ENCODE data around the gene PTPN12. TPM values are rescaled to one million over a fixed set of nuclear protein-coding genes. Genes with fewer than 3 reads are reported as not detected.

The PTPN12 gene
- total and polyA plus RNA-seq, 2 of the 4 experiments (the other 2 are of a cell fraction), result 24.7 to 31.0 TPM

- TF ChIP-seq MAZ (IDR thresholded peaks at IDR 0.05; ENCODE audit: borderline replicate concordance, low read depth, low read length), result no peak
Measured at GRCh38 chr7:77570330-77571011, 33.4 kb downstream of the PTPN12 start (continued).

GRCh38 chr7:77571801-77572200, 34.7 kb downstream of the PTPN12 start:
- CTCF ChIA-PET, result no interaction called here
- no peak overlapping the region for H3K4me3 ChIP-seq (ENCODE audit: insufficient read depth, low read depth, low read length)
- no peak overlapping the region for H3K18ac ChIP-seq (ENCODE audit: low read depth, low read length)
- POLR2A ChIA-PET (ENCODE audit: unreplicated experiment), result no interaction called here
- H2BK20ac ChIP-seq (ENCODE audit: low read depth, low read length), result no peak overlapping the region
- no peak overlapping the region for H2BK15ac ChIP-seq (ENCODE audit: low read depth, low read length)
- peaks cover 46% of the 10 kb centered on the region for H3K36me3 ChIP-seq (ENCODE audit: control insufficient read depth, insufficient read depth, low read length)
- peaks cover 5% of the 10 kb centered on the region; the same call in 1 of the 2 replicates for H3K4me1 ChIP-seq (ENCODE audit: control insufficient read depth, insufficient read depth, low read length)
- intact Hi-C loops (cut with micrococcal nuclease) (no loop called here), dilution Hi-C loops (cut with HindIII; ENCODE audit: low sequenced_read_pairs, unreplicated experiment) (no loop called here), in situ Hi-C loops (cut with MboI; ENCODE audit: low sequenced_read_pairs) (no loop called here)
- peaks cover 30 to 58% of the 10 kb centered on the region in 2 experiments for H3K79me1 ChIP-seq (ENCODE audit: low read depth in 1 of 2, low read length in 2 of 2)
- H3K4me2 ChIP-seq (ENCODE audit: low read depth, low read length), result no peak overlapping the region
- H4K20me1 ChIP-seq (ENCODE audit: insufficient read depth, low read length), result peaks cover 24% of the 10 kb centered on the region; the same call in 1 of the 2 replicates
- no peak overlapping the region for H3K4ac ChIP-seq (ENCODE audit: low read depth, low read length)
- no peak overlapping the region for H2AK9ac ChIP-seq (replicated peaks; ENCODE audit: low read depth, low read length, poor library complexity)
- no peak overlapping the region for H2AFZ ChIP-seq (replicated peaks; ENCODE audit: low read length, poor library complexity)
- no peak overlapping the region for H4K5ac ChIP-seq (ENCODE audit: low read depth, low read length)
- H3K9me3 ChIP-seq (ENCODE audit: control insufficient read depth, insufficient read depth, low read length), result no peaks in the 10 kb centered on the region
- H3K27me3 ChIP-seq (ENCODE audit: control insufficient read depth, insufficient read depth, low read length), result no peaks in the 10 kb centered on the region
- H4K91ac ChIP-seq (ENCODE audit: insufficient read depth, low read depth, low read length), result no peak overlapping the region
- H2AK5ac ChIP-seq (ENCODE audit: low read depth, low read length), result no peak overlapping the region
- no peak overlapping the region for H4K8ac ChIP-seq (ENCODE audit: low read depth in 2 of 2, low read length in 2 of 2)
- ATAC-seq (ENCODE audit: low read depth) (no peak), DNase-seq (no peak)
- H2BK5ac ChIP-seq (ENCODE audit: low read depth, low read length, poor library complexity, severe bottlenecking), result no peak overlapping the region
- H3K14ac ChIP-seq (replicated peaks; ENCODE audit: low read depth, low read length), result no peak overlapping the region
- no peak overlapping the region for H3K56ac ChIP-seq (ENCODE audit: extremely low read depth, insufficient read depth, low read length)
- H3K9ac ChIP-seq (ENCODE audit: low read depth, low read length), result no peak overlapping the region
- BruUV-seq (replicated peaks), result no TSS peak
- no peak overlapping the region for H3K23ac ChIP-seq (ENCODE audit: low read depth, low read length)
- H3K27ac ChIP-seq (ENCODE audit: insufficient read depth, low read length), result no peak overlapping the region
- no peak overlapping the region for H2BK120ac ChIP-seq (ENCODE audit: low read depth, low read length)
- WGBS, 2 experiments (ENCODE audit: extremely low coverage in 2 of 2, insufficient read length in 1 of 2), result no CpG with 5 or more reads among the region's 6 CpGs
- H3K9me1 ChIP-seq (ENCODE audit: insufficient read depth, low read length), result peaks cover 10% of the 10 kb centered on the region; the same call in 1 of the 2 replicates
- TF ChIP-seq, protein P1, sequence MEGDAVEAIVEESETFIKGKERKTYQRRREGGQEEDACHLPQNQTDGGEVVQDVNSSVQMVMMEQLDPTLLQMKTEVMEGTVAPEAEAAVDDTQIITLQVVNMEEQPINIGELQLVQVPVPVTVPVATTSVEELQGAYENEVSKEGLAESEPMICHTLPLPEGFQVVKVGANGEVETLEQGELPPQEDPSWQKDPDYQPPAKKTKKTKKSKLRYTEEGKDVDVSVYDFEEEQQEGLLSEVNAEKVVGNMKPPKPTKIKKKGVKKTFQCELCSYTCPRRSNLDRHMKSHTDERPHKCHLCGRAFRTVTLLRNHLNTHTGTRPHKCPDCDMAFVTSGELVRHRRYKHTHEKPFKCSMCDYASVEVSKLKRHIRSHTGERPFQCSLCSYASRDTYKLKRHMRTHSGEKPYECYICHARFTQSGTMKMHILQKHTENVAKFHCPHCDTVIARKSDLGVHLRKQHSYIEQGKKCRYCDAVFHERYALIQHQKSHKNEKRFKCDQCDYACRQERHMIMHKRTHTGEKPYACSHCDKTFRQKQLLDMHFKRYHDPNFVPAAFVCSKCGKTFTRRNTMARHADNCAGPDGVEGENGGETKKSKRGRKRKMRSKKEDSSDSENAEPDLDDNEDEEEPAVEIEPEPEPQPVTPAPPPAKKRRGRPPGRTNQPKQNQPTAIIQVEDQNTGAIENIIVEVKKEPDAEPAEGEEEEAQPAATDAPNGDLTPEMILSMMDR (conservative IDR thresholded peaks at IDR 0.05; ENCODE audit: low read depth, low read length), result no peak
- no peak for TF ChIP-seq MAFK (IDR thresholded peaks at IDR 0.05; ENCODE audit: low read depth, low read length)
- TF ChIP-seq CHD1 (IDR thresholded peaks at IDR 0.05; ENCODE audit: low read depth, low read length), result no peak
- no peak for TF ChIP-seq FOS (IDR thresholded peaks at IDR 0.05; ENCODE audit: low read depth, low read length)
- no peak for TF ChIP-seq POLR2A (IDR thresholded peaks at IDR 0.05; ENCODE audit: low read depth, low read length)
- no peak for TF ChIP-seq RAD21 (IDR thresholded peaks at IDR 0.05; ENCODE audit: low read length)
- no peak for TF ChIP-seq RFX5 (IDR thresholded peaks at IDR 0.05; ENCODE audit: low read depth, low read length)
- TF ChIP-seq NFE2L2 (IDR thresholded peaks at IDR 0.05; ENCODE audit: low read depth, low read length), result no peak
- no peak for TF ChIP-seq BHLHE40 (IDR thresholded peaks at IDR 0.05; ENCODE audit: low read depth, low read length)
- TF ChIP-seq CEBPB (IDR thresholded peaks at IDR 0.05; ENCODE audit: low read depth, low read length), result no peak
- TF ChIP-seq SMC3 (IDR thresholded peaks at IDR 0.05; ENCODE audit: low read depth, low read length), result no peak
- TF ChIP-seq MAZ (IDR thresholded peaks at IDR 0.05; ENCODE audit: borderline replicate concordance, low read depth, low read length), result no peak
- TF ChIP-seq, protein P2, sequence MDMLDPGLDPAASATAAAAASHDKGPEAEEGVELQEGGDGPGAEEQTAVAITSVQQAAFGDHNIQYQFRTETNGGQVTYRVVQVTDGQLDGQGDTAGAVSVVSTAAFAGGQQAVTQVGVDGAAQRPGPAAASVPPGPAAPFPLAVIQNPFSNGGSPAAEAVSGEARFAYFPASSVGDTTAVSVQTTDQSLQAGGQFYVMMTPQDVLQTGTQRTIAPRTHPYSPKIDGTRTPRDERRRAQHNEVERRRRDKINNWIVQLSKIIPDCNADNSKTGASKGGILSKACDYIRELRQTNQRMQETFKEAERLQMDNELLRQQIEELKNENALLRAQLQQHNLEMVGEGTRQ (IDR thresholded peaks at IDR 0.05; ENCODE audit: low read depth, low read length), result no peak
- TF ChIP-seq, protein P3, sequence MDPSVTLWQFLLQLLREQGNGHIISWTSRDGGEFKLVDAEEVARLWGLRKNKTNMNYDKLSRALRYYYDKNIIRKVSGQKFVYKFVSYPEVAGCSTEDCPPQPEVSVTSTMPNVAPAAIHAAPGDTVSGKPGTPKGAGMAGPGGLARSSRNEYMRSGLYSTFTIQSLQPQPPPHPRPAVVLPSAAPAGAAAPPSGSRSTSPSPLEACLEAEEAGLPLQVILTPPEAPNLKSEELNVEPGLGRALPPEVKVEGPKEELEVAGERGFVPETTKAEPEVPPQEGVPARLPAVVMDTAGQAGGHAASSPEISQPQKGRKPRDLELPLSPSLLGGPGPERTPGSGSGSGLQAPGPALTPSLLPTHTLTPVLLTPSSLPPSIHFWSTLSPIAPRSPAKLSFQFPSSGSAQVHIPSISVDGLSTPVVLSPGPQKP (IDR thresholded peaks at IDR 0.05; ENCODE audit: borderline replicate concordance, low read depth, low read length), result no peak

Measured in IMR-90 (cell line).